ENCODE results near the gene WDR74.

DNA sequence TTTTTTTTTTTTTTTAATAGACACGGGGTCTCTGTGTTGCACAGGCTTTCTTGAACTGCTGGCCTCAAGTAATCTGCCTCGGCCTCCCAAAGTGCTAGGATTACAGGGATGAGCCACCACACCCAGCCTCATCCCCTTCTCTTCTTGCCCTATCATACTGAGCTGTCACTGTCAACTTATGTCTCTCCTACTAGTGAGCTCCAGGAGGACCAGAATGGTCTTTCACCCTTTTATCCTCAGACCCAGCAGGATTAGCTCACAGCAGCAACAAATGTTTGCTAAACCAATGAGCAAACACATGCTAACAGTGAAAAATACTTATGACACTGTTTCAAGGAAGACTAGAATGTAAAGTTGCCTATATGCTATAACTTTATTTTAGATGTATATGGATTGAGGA is 27.7 kb downstream of the WDR74 start:
- TF ChIP-seq CTCF (conservative IDR thresholded peaks at IDR 0.05 in 1 of 2, IDR thresholded peaks at IDR 0.05 in 1 of 2; ENCODE audit: low read depth in 1 of 2, low read length in 2 of 2) = no peak
- TF ChIP-seq EZH2 (IDR thresholded peaks at IDR 0.05; ENCODE audit: low read length, missing control alignments) = no peak

Data from fibroblast of lung (primary cell).